GM19397 (cell line): ENCODE measurements around the gene RAVER1.

ENCODE experiments used
- ATAC-seq: cut with Tn5 transposase; IDR thresholded peaks from one replicate; pipeline ENCODE4 v1.9.1; 2021; ENCODE audit warnings: mild to moderate bottlenecking, moderate library complexity; ENCODE audit not compliant: unreplicated experiment

The RAVER1 gene

DNA sequence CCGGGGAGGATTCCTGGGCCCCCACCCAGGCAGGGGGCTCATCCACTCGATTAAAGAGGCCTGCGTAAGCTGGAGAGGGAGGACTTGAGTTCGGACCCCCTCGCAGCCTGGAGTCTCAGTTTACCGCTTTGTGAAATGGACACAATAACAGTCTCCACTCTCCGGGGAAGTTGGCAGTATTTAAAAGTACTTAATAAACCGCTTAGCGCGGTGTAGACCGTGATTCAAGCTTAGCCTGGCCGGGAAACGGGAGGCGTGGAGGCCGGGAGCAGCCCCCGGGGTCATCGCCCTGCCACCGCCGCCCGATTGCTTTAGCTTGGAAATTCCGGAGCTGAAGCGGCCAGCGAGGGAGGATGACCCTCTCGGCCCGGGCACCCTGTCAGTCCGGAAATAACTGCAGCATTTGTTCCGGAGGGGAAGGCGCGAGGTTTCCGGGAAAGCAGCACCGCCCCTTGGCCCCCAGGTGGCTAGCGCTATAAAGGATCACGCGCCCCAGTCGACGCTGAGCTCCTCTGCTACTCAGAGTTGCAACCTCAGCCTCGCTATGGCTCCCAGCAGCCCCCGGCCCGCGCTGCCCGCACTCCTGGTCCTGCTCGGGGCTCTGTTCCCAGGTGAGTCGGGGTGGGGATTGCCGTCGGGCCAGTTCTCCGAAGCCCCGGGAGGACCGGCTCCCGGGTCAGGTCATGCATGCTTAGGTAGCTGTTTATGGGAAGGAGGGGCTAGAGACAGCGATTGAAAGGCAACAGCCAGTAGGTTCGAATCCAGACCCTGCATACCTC is 62.5 kb downstream of the RAVER1 start, which contains the start of gene ICAM1:
TSS of gene ICAM1 (plus strand) at position 505 of the 779 bp plus-strand sequence. CDS start at position 545, 40 bp downstream.
- ATAC-seq: peak; percentile 48

DNA sequence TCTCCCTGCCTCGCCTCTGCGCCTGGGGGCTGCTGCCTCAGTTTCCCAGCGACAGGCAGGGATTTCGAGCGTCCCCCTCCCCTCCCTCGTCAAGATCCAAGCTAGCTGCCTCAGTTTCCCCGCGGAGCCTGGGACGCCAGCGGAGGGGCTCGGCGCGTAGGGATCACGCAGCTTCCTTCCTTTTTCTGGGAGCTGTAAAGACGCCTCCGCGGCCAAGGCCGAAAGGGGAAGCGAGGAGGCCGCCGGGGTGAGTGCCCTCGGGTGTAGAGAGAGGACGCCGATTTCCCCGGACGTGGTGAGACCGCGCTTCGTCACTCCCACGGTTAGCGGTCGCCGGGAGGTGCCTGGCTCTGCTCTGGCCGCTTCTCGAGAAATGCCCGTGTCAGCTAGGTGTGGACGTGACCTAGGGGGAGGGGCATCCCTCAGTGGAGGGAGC is 63.1 kb downstream of the RAVER1 start:
- ATAC-seq: no peak

DNA sequence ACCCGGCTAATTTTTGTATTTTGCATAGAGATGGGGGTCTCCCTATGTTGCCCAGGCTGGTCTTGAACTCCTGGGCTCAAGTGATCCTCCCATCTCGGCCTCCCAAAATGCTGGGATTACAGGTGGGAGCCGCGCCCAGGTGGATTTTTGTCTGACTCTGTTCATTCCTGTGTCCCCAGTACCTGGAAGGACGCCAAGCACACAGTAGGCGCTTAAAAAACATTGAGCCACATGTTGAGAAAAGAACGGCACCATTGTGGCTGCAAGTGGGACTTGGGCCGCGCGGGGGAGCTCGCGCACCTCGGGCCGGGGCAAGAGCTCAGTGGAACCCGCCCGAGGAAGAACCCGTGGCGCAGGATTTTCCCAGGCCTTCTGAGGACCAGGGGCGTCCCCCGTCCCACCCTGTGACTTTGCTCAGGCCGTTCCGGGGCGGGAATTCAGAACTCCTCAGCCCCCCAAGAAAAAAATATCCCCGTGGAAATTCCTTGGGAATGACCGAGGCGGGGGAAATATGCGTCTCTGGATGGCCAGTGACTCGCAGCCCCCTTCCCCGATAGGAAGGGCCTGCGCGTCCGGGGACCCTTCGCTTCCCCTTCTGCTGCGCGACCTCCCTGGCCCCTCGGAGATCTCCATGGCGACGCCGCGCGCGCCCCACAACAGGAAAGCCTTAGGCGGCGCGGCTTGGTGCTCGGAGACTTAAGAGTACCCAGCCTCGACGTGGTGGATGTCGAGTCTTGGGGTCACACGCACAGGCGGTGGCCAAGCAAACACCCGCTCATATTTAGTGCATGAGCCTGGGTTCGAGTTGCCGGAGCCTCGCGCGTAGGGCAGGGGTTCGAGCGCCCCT is 63.8 kb downstream of the RAVER1 start:
- ATAC-seq: no peak

DNA sequence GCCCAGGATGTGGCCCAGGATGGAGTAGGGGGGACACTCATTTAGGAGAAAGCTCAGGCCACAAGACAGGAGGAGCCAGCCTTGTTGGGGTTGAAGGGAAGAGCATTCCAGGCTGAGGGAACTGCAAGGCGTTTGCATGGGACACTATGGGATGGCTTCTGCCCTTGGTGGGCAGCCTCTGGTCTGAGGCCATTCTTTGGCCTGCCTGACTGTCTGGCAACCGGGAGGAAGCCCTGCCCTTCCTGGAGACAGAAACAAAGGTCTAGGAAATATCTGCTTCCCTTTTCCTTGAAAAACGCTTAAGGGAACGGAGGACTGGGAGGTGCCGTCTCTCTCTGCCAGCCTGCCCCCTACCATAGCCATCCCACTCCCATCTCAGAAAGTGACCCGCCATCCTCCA is 65.3 kb downstream of the RAVER1 start:
- ATAC-seq: no peak

DNA sequence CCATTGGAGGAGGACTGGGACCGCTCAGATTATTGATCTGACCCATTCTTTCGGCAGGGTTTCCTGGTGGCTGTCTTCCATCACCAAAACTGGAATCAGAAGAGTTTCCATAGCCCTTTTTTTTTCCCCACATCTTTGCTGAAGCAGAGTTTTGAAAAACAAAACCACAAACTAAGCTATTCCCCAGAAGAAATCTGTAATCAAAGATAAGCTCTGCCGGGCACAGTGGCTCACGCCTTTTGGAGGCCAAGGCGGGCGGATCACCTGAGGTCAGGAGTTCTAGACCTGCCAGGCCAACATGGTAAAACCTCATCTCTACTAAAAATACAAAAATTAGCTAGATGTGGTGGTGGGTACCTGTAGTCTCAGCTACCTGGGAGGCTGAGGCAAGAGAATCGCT is 66.6 kb downstream of the RAVER1 start:
- no peak for ATAC-seq
